Uterus (tissue), 4 donors: Measurements from ENCODE around the gene SEZ6. TPM values are rescaled to one million over a fixed set of nuclear protein-coding genes. Genes with fewer than 3 reads are reported as not detected.

Experiments used
- DNase-seq, 2 donors: peaks; one replicate each; pipeline ENCODE4 v3.0.0-alpha.2; 2019 to 2020
- H3K27ac ChIP-seq, 2 donors: fragments of 200-600 bp; sonication (generic); 1 replicate in 1 of 2; 2 replicates in 1 of 2; pipeline ENCODE4 v1.5.1; 2016 to 2018
- H3K27me3 ChIP-seq, 2 donors: fragments of 200-600 bp; sonication (generic); one replicate each; pipeline ENCODE4 v1.5.1; 2018 to 2019; ENCODE audit warnings: control low read depth in 1 of 2
- H3K36me3 ChIP-seq, 2 donors: fragments of 200-600 bp; sonication (generic); one replicate each; pipeline ENCODE4 v1.5.1; 2019; ENCODE audit warnings: control low read depth in 1 of 2
- H3K4me1 ChIP-seq, 2 donors: fragments of 200-600 bp; sonication (generic); one replicate each; pipeline ENCODE4 v1.5.1; 2018 to 2019; ENCODE audit warnings: control low read depth in 1 of 2
- H3K4me3 ChIP-seq, 2 donors: fragments of 200-600 bp; sonication (generic); 1 replicate in 1 of 2; 2 replicates in 1 of 2; pipeline ENCODE4 v1.5.1; 2018 to 2019; ENCODE audit warnings: mild to moderate bottlenecking in 1 of 2
- H3K9me3 ChIP-seq, 2 donors: fragments of 200-600 bp; sonication (generic); one replicate each; pipeline ENCODE4 v1.5.1; 2019; ENCODE audit warnings: control low read depth in 1 of 2
- CTCF ChIP-seq, 4 experiments: fragments of 200-600 bp in 2 of 4; fragments of 450-650 bp in 2 of 4; sonication (generic) in 2 of 4; IDR thresholded peaks; one replicate each; pipeline ENCODE4 v1.5.1; 2016 to 2019; ENCODE audit warnings: antibody characterized with exemption in 4 of 4, mild to moderate bottlenecking in 2 of 4, moderate library complexity in 1 of 4
- POLR2A ChIP-seq, 2 donors: fragments of 450-650 bp; IDR thresholded peaks; one replicate each; pipeline ENCODE4 v1.6.1; 2016; ENCODE audit warnings: antibody characterized with exemption in 2 of 2, mild to moderate bottlenecking in 1 of 2, moderate library complexity in 1 of 2
- intact Hi-C: fragments of 100-400 bp; cut with DNase I; formaldehyde crosslinking; loops from one replicate; pipeline ENCODE4 v1.15.1; 2023; ENCODE audit warnings: low total_unique reads
- total RNA-seq, 4 donors: library from RNA; depleted of rRNA in 3 of 4; stranded (reverse); fragments of >200 nt in 3 of 4; gene quantifications; one replicate each; pipeline versions ENCODE4 v1.1.0 to v1.2.4, GENCODE V29; 2014 to 2023
- donor health status: DM: yes; HTN: yes; CAD: no.

Gene SEZ6
- total RNA-seq, 4 donors from 2014 or later, result 0.07 TPM; not detected in 3

DNA sequence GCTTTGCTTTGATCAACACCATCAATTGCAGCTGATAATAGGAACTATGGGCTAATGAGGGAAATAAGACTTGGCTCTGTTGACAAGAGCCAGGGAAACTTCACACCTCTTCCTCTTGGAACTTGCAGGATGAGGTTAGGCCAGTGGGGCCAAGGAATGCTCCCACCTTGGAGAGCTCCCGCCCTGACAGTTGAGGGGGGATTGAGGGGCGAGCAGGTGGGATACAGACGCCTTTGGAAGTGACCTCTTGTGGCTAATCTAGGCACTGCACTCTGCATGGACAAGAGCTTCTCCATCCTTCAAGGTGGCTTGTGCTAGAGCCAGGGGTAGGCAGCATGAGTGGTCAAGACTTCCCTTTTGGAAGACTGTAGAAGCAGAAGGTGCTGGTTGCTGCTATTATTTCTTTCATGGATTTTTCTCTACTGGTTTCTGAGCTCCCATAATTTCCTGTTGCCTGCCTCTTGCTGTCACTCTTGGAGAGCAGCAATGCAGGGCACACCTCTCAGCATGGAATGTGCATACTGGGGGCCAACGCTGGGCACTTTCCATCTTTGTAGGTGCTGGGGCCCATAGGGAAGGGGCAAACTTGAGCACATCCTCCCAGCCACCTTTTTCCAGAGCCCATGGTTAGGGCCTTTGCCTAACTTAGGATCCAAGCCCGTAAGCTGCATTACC is 52.3 kb downstream of the SEZ6 start:
- DNase-seq, result peak; percentile 44 to 59
- Histone ChIP-seq H3K4me1 (no peaks in the 10 kb centered on the region), H3K9me3 (no peaks in the 10 kb centered on the region), H3K4me3 (no peak overlapping the region), H3K27ac (peak overlapping the region in 1 of 2 donors; percentile 69), H3K36me3 (no peaks in the 10 kb centered on the region), H3K27me3 (no peaks in the 10 kb centered on the region)
- intact Hi-C loops, result loop anchor here (5.0 kb wide), 1 partner anchor 51 kb away; the partner anchor contains the start of gene DHRS13
- no peak for TF ChIP-seq POLR2A (IDR thresholded peaks at IDR 0.05)
- TF ChIP-seq CTCF (IDR thresholded peaks at IDR 0.05), result peak; percentile 60 to 76 (median 70)

DNA sequence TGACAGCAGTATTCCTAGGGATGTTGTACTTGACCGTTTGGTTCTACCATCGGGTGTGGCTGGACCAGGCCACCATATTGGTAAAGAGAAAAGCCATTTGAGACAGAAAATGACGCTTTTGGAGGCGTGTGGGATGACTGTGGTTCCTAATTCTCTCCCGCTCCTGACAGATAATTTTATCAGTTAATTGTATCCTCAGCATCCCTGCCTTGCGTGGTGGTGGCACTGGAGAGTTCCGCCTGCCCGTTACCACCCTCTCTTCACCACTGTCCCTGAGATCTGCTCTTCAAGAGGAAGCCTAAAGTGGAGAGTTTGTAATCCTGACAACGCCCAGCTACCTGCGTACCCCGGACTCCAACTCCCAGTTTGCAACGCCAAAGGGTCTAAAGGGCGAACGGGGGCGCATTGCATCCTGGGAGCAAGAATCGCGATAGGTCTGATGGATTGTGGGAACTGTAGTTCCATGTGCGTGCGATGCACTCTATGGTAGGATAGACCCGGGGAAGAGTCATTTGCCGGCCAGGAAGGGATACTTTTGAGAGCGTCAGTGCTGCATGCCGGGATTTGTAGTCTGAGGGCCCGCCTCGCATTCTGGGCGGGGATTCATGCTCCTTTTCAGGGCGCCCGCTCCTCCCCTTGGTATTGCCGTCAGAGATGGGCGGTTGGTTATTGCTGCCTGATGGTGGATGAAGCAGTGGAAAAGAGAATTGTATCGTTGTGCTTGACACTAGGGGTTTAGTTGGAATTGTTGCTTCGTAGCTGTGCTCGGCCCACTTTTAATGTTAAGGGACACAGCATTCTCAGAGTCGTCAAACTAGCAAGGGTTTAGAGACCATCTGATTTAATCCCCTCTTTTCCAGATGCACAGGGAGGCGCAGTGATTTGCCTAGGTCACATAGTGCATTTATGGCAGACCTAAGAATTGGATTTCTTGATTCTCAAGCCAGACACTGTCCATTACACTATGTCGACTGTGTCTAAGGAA is 53.5 kb downstream of the SEZ6 start:
- peak overlapping the region; percentile 96 to 100 for H3K27ac ChIP-seq
- no peaks in the 10 kb centered on the region for H3K9me3 ChIP-seq
- TF ChIP-seq CTCF (IDR thresholded peaks at IDR 0.05), result peak in 2 of 4 experiments; percentile 4
- peak in 1 of 2 donors; percentile 42 for TF ChIP-seq POLR2A (IDR thresholded peaks at IDR 0.05)
- H3K36me3 ChIP-seq, result no peaks in the 10 kb centered on the region
- peak overlapping the region; percentile 48 to 55 for H3K4me3 ChIP-seq
- H3K27me3 ChIP-seq, result no peaks in the 10 kb centered on the region
- intact Hi-C loops, result loop anchor here (5.0 kb wide), 1 partner anchor 50 kb away; the partner anchor contains the start of gene DHRS13
- peak; percentile 97 to 99 for DNase-seq
- no peaks in the 10 kb centered on the region for H3K4me1 ChIP-seq

DNA sequence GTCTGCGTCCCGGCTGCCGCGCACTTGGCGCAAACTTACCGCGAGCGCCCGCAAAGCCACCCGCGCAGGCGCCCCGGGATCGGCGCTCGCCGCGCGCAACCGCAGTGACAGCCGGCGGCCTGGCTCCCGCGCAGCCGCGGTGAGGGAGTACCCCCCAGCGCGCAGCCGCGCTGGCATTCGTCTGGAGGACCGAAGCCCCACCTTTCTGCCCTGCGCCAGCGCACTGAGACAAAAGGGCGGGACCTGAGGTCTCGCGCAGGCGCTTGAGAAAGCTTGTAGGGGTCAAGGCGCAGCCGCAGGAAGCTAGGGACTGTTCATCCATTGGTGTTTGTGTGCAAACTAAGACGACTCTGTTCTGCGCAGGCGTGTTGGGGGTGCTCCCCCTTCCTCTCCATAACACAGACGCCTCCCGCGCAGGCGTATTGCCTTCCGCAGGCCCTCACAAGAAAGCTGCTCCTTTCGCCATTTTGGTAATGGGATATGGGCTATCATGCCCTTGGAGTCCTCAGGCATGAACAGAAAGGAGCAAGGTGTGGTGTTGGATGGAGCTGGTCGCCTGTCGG is 54.3 kb downstream of the SEZ6 start, which contains the start of gene PHF12:
Gene PHF12, minus strand, starts transcription at position 91 of the 563 bp plus-strand sequence. CDS start 558 bp downstream, outside the sequence.
- Histone ChIP-seq H3K4me1 (peaks cover 0 to under 1% of the 10 kb centered on the region in 2 donors), H3K4me3 (peak within 1 kb of the TSS; percentile 86 to 92), H3K27ac (peak within 1 kb of the TSS; percentile 96 to 100), H3K36me3 (no peaks in the 10 kb centered on the region), H3K9me3 (no peaks in the 10 kb centered on the region), H3K27me3 (no peaks in the 10 kb centered on the region)
- intact Hi-C loops, result loop anchor here (5.0 kb wide), 1 partner anchor 49 kb away; the partner anchor contains the start of gene DHRS13
- TF ChIP-seq POLR2A (IDR thresholded peaks at IDR 0.05) (peak; percentile 76 to 86), CTCF (IDR thresholded peaks at IDR 0.05) (peak in 1 of 4 experiments; percentile 16)
- peak; percentile 99 to 100 for DNase-seq

DNA sequence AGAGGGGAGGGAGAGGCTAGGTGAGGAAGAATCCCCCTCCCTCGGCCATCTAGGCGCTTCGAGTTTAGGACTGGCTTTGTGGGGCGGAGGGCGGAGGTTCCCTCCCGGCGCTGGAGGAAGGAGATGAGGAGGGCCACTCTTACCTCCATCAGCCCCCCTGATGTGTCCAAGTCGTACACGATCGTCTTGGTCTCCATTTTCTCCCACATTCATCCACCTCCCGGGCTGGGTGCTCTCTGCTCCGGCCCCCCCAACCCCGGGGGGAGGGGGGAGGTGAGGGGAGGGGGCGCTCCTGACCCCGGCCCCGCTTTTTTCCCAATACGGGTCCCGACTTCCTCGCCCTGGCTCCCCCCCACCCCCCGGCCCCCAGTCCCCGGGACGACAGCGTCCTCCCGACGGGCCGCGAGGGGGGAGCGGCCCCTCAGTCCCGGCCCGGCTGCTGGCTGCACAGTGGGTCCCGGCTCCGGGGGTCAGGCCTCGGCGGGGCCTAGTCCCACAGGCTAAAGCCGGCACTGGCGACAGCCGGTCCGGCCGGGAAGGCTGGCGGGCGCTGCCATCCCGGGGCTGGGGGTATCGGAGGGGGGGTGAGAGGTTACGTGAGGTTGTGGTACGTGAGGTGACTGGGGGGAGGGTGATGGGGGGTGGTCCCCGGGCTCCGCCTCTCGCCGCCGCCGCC is 54.9 kb downstream of the SEZ6 start:
- Histone ChIP-seq H3K27ac (peak overlapping the region; percentile 92 to 93), H3K4me3 (peak overlapping the region; percentile 86 to 92), H3K27me3 (no peaks in the 10 kb centered on the region), H3K9me3 (no peaks in the 10 kb centered on the region), H3K4me1 (peaks cover 0 to 3% of the 10 kb centered on the region in 2 donors), H3K36me3 (no peaks in the 10 kb centered on the region)
- no peak for TF ChIP-seq CTCF (IDR thresholded peaks at IDR 0.05)
- TF ChIP-seq POLR2A (IDR thresholded peaks at IDR 0.05), result no peak
- DNase-seq, result peak in 1 of 2 donors; percentile 42
- intact Hi-C loops, result loop anchor here (5.0 kb wide), 1 partner anchor 49 kb away; the partner anchor contains the start of gene DHRS13
